ENCODE measurements around the gene CFAP45. TPM values are rescaled to one million over a fixed set of nuclear protein-coding genes. Genes with fewer than 3 reads are reported as not detected.

The CFAP45 gene
- total and polyA plus RNA-seq, 2 of the 8 experiments (the other 6 are each of a cell fraction or from before 2014, with no cell fraction given), result 0.05 TPM; not detected in 1

DNA sequence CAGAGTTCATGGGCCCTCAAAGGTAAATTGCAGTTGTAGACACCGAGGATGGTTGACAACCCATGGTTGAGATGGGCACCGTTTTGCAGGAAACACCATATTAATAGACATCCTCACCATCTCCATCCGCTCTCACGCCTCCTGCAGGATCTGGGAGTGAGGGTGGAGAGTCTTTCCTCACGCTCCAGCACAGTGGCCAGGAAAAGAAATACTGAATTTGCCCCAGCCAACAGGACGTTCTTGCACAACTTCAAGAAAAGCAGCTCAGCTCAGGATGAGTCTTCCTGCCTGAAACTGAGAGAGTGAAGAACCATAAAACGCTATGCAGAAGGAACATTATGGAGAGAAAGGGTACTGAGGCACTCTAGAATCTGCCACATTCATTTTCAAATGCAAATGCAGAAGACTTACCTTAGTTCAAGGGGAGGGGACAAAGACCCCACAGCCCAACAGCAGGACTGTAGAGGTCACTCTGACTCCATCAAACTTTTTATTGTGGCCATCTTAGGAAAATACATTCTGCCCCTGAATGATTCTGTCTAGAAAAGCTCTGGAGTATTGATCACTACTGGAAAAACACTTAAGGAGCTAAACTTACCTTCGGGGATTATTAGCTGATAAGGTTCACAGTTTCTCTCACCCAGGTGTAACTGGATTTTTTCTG is 64.0 kb downstream of the CFAP45 start:
- Histone ChIP-seq H2AFZ (ENCODE audit: low read length) (no peak overlapping the region), H3K36me3 (ENCODE audit: control insufficient read depth in 2 of 4, insufficient read depth in 4 of 4, low read length in 3 of 4) (no peaks in the 10 kb centered on the region), H3K27ac (ENCODE audit: low read depth, low read length) (no peak overlapping the region), H4K91ac (replicated peaks; ENCODE audit: insufficient read length, low read length) (no peak overlapping the region), H3K23ac (ENCODE audit: insufficient read length) (no peak overlapping the region), H2BK120ac (replicated peaks; ENCODE audit: low read depth, low read length) (no peak overlapping the region), H3K79me1 (ENCODE audit: low read depth, low read length) (no peaks in the 10 kb centered on the region), H3K14ac (ENCODE audit: insufficient read length) (no peak overlapping the region), H3K56ac (replicated peaks; ENCODE audit: insufficient read length, low read depth, low read length) (no peak overlapping the region), H3K18ac (ENCODE audit: extremely low read depth, low read length) (no peak overlapping the region), H2AK5ac (ENCODE audit: low read depth, low read length) (no peak overlapping the region), H3K4me2 (ENCODE audit: insufficient read depth in 1 of 2, low read depth in 2 of 2, low read length in 2 of 2) (no peak overlapping the region), H2BK12ac (ENCODE audit: low read depth, low read length) (no peak overlapping the region), H3K9me3 (ENCODE audit: insufficient read depth in 2 of 2, low read depth in 1 of 2, low read length in 1 of 2) (no peaks in the 10 kb centered on the region), H3K27me3 (replicated peaks in 1 of 4; ENCODE audit: control insufficient read depth in 3 of 4, extremely low read depth in 1 of 4, insufficient read depth in 3 of 4, low read length in 3 of 4) (peaks cover 0 to 15% (median 3%) of the 10 kb centered on the region in 4 experiments; a peak in 6 of 7 replicates), H4K20me1 (replicated peaks in 1 of 2; ENCODE audit: control insufficient read depth in 1 of 2, insufficient read depth in 2 of 2, low read length in 2 of 2) (no peaks in the 10 kb centered on the region), H3K4me1 (replicated peaks in 1 of 4; ENCODE audit: control insufficient read depth in 3 of 4, insufficient read depth in 4 of 4, low read length in 3 of 4) (peaks cover 0 to 4% (median 2%) of the 10 kb centered on the region in 4 experiments; a peak in 1 of 7 replicates), H2BK5ac (ENCODE audit: low read depth, low read length) (no peak overlapping the region), H3K23me2 (ENCODE audit: low read depth, low read length) (no peaks in the 10 kb centered on the region), H2BK20ac (ENCODE audit: low read length) (no peak overlapping the region), H4K8ac (ENCODE audit: extremely low read depth, insufficient read depth, low read length) (no peak overlapping the region), H3K4ac (replicated peaks; ENCODE audit: insufficient read length, low read depth, low read length) (no peak overlapping the region), H4K5ac (ENCODE audit: insufficient read length, low read depth, low read length) (no peak overlapping the region), H3K4me3 (ENCODE audit: extremely low read depth in 1 of 4, insufficient read depth in 2 of 4, low read depth in 3 of 4, low read length in 4 of 4) (no peak overlapping the region), H3K79me2 (ENCODE audit: control insufficient read depth in 1 of 2, insufficient read depth in 2 of 2, low read length in 2 of 2) (no peaks in the 10 kb centered on the region), H2BK15ac (ENCODE audit: low read length) (no peak overlapping the region), H3K9ac (replicated peaks in 1 of 4; ENCODE audit: extremely low read depth in 1 of 4, low read depth in 3 of 4, low read length in 3 of 4) (no peak overlapping the region)
- 77% methylated on average over 8 of the region's 8 CpGs; no CpG with 5 or more reads in 1 of the 2 experiments for WGBS, 2 experiments (ENCODE audit: extremely low coverage in 1 of 2, insufficient coverage in 1 of 2, insufficient read length in 1 of 2, insufficient replicate concordance in 2 of 2, low coverage in 1 of 2, low lambda C conversion rate in 2 of 2, missing lambda C conversion rate in 1 of 2)
- ChIA-PET POLR2A (ENCODE audit: partially characterized antibody) (no interaction called here), CTCF (ENCODE audit: partially characterized antibody) (interaction anchor here (0.7 to 11.2 kb wide), 12 partner anchors 10 to 170 kb away, joined by 3 to 175 read pairs (median 4); no protein-coding TSS in a partner anchor)
- DNase-seq (ENCODE audit: low read depth in 1 of 2, low spot score in 2 of 2) (no peak), FAIRE-seq (no peak)
- TF ChIP-seq, protein P1, sequence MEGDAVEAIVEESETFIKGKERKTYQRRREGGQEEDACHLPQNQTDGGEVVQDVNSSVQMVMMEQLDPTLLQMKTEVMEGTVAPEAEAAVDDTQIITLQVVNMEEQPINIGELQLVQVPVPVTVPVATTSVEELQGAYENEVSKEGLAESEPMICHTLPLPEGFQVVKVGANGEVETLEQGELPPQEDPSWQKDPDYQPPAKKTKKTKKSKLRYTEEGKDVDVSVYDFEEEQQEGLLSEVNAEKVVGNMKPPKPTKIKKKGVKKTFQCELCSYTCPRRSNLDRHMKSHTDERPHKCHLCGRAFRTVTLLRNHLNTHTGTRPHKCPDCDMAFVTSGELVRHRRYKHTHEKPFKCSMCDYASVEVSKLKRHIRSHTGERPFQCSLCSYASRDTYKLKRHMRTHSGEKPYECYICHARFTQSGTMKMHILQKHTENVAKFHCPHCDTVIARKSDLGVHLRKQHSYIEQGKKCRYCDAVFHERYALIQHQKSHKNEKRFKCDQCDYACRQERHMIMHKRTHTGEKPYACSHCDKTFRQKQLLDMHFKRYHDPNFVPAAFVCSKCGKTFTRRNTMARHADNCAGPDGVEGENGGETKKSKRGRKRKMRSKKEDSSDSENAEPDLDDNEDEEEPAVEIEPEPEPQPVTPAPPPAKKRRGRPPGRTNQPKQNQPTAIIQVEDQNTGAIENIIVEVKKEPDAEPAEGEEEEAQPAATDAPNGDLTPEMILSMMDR (IDR thresholded peaks at IDR 0.05; ENCODE audit: control extremely low read depth in 1 of 3, insufficient read depth in 1 of 3, low read depth in 1 of 3, low read length in 3 of 3), result peak in 2 of 3 experiments; percentile 34; a peak in 2 of 4 replicates
- TF ChIP-seq, protein P2, sequence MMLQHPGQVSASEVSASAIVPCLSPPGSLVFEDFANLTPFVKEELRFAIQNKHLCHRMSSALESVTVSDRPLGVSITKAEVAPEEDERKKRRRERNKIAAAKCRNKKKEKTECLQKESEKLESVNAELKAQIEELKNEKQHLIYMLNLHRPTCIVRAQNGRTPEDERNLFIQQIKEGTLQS (IDR thresholded peaks at IDR 0.05; ENCODE audit: insufficient read depth, low read depth, low read length), result no peak
- TF ChIP-seq FOSL1 (IDR thresholded peaks at IDR 0.05; ENCODE audit: insufficient read depth, low read depth, low read length) (no peak), HDAC6 (IDR thresholded peaks at IDR 0.05; ENCODE audit: low read depth, low read length) (no peak), SP4 (IDR thresholded peaks at IDR 0.05; ENCODE audit: low read length) (no peak), KDM4A (IDR thresholded peaks at IDR 0.05; ENCODE audit: low read depth, low read length, severe bottlenecking) (no peak), RAD21 (IDR thresholded peaks at IDR 0.05 in 1 of 2, conservative IDR thresholded peaks at IDR 0.05 in 1 of 2; ENCODE audit: low read depth in 2 of 2, low read length in 2 of 2) (peak; percentile 47 to 55), EP300 (IDR thresholded peaks at IDR 0.05; ENCODE audit: borderline replicate concordance in 1 of 2, low read depth in 2 of 2, low read length in 2 of 2) (no peak), SRF (IDR thresholded peaks at IDR 0.05; ENCODE audit: low read depth, low read length) (no peak)

All from H1 (cell line).